Measurements from ENCODE around the gene RBM12. TPM values are rescaled to one million over a fixed set of nuclear protein-coding genes. Genes with fewer than 3 reads are reported as not detected.
A peak's percentile ranks its signal among the peaks of the same experiment; 100 is the strongest.

The RBM12 gene
- total RNA-seq, 2 experiments from 2014 or later = 91.7 to 95.2 TPM

DNA sequence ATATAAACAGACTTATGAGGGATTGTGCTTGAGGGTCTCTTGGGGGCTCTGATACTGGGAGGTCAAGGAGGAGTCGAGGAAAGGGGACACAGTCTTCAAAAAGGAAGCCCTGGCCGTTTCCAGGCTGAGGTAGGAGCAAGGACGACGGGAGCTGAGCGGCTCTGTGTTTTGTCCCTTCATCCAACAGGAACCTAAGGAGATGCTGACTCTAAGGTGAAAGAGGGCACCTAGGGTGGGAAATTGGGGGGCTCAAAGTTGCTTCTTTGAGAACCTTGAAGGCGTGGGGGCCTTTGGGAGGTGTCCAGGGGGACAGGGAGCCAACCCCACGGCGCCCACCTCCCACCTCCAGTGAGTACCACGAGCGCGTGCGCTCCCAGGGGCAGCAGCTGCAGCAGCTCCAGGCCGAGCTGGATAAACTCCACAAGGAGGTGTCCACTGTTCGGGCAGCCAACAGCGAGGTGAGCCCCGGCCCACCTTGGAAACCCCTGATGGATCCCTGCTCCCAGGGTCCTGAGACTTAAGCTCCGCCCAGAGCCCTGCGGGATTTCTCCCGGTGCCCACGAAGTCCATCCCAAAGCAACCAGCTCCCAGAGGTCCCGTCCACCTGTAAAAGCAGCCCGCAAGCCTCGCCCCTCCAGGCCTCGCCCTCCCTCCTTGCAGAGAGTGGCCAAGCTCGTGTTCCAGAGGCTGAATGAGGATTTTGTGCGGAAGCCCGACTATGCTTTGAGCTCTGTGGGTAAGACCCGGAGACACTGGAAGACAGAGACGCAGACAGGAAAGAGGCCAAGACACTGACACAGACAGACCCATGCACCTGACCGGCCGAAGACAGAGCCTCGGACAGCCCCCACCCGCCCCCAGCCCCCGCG lies 46.2 kb downstream of the RBM12 start:
- POLR2A ChIA-PET = interaction anchor here (0.7 to 6.8 kb wide), 13 partner anchors 9 to 336 kb away, joined by 3 to 147 read pairs (median 8); partner anchors contain the start of genes CEP250, CPNE1, NFS1 and PHF20
- Histone ChIP-seq H3K36me3 (ENCODE audit: insufficient read depth, low read length) (no peaks in the 10 kb centered on the region), H3K9me3 (ENCODE audit: control insufficient read depth in 1 of 2, insufficient read depth in 1 of 2, low read length in 2 of 2) (no peaks in the 10 kb centered on the region), H3K27me3 (ENCODE audit: control insufficient read depth in 1 of 2, insufficient read depth in 2 of 2, low read length in 2 of 2) (no peaks in the 10 kb centered on the region), H3K27ac (ENCODE audit: low read depth in 1 of 2, low read length in 2 of 2) (no peak overlapping the region), H3K4me3 (ENCODE audit: low read length) (peak overlapping the region; percentile 66), H3K4me1 (ENCODE audit: insufficient read depth, low read length) (peaks cover 45% of the 10 kb centered on the region)
- no peaks in the 10 kb centered on the region for H3K27me3 Mint-ChIP-seq
- H3K9me3 Mint-ChIP-seq = no peaks in the 10 kb centered on the region
- peaks cover 39% of the 10 kb centered on the region for H3K4me1 Mint-ChIP-seq (ENCODE audit: low read depth)
- intact Hi-C loops (cut with DNase I, micrococcal nuclease) = loop anchor here (1.0 to 10.0 kb wide), 8 partner anchors 46 to 1626 kb away; partner anchors contain the start of genes ACSS2 (in 1 of the 2), CPNE1 (in 1 of the 2), ERGIC3 (in 1 of the 2) and GGT7 (in 1 of the 2)
- CTCF ChIA-PET = interaction anchor here (0.7 to 4.4 kb wide), 16 partner anchors 12 to 171 kb away, joined by 3 to 57 read pairs (median 5); partner anchors contain the start of genes CPNE1, NFS1, RBM12 and RBM39
- H3K4me3 Mint-ChIP-seq = peak overlapping the region; percentile 91
- H3K36me3 Mint-ChIP-seq (ENCODE audit: low read depth) = peaks cover 7% of the 10 kb centered on the region
- ATAC-seq (ENCODE audit: poor library complexity) = no peak
- TF ChIP-seq, protein P1, sequence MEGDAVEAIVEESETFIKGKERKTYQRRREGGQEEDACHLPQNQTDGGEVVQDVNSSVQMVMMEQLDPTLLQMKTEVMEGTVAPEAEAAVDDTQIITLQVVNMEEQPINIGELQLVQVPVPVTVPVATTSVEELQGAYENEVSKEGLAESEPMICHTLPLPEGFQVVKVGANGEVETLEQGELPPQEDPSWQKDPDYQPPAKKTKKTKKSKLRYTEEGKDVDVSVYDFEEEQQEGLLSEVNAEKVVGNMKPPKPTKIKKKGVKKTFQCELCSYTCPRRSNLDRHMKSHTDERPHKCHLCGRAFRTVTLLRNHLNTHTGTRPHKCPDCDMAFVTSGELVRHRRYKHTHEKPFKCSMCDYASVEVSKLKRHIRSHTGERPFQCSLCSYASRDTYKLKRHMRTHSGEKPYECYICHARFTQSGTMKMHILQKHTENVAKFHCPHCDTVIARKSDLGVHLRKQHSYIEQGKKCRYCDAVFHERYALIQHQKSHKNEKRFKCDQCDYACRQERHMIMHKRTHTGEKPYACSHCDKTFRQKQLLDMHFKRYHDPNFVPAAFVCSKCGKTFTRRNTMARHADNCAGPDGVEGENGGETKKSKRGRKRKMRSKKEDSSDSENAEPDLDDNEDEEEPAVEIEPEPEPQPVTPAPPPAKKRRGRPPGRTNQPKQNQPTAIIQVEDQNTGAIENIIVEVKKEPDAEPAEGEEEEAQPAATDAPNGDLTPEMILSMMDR (IDR thresholded peaks at IDR 0.05) = no peak
- DNase-seq = peak in 4 of 14 experiments; percentile 21 to 58 (median 42)
- peak overlapping the region; percentile 94 for H3K27ac Mint-ChIP-seq

DNA sequence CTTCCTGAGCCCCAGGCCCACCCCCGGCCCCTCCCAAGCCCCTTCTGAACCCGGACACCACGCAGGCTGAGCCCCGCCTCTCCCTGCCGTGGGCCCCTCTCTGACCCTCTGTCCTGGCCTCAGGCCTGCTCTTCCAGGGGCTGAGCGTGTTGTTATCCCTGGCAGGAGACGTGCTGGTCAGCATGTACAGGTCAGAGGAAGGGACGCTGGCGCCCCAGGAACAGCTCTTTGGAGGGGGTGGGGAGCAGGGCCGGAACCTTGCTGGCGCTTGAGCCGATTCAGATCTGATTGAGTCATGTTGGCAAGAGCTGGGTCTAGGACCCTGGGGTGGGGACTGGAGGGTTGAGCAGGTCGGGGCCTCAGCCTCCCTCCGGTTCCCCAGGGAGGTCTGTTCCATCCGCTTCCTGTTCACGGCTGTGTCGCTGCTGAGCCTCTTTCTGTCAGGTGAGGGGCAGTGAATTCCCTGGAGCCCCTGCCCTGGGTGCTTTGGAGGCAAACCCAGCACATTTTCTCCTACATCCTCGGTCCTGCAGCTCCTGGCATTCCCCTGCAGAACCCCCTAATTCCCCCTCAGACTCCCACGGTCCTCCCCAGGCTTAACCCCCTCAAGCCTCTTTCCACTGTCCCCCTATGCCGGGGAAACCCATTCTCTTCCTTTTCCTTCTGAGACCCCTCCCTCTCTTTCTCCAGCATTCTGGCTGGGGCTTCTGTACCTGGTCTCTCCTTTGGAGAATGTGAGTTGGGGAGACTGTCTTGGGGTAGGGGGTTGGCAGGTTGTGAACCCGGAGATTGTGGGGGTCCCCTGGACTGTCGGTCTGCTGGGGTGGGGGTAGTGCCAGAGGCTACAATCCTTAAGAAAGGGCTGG lies 47.1 kb downstream of the RBM12 start:
- Histone ChIP-seq H3K9me3 (ENCODE audit: control insufficient read depth in 1 of 2, insufficient read depth in 1 of 2, low read length in 2 of 2) (no peaks in the 10 kb centered on the region), H3K36me3 (ENCODE audit: insufficient read depth, low read length) (no peaks in the 10 kb centered on the region), H3K4me1 (ENCODE audit: insufficient read depth, low read length) (peaks cover 45% of the 10 kb centered on the region), H3K27ac (ENCODE audit: low read depth in 1 of 2, low read length in 2 of 2) (no peak overlapping the region), H3K4me3 (ENCODE audit: low read length) (peak overlapping the region; percentile 57), H3K27me3 (ENCODE audit: control insufficient read depth in 1 of 2, insufficient read depth in 2 of 2, low read length in 2 of 2) (no peaks in the 10 kb centered on the region)
- POLR2A ChIA-PET = interaction anchor here (0.7 to 6.8 kb wide), 10 partner anchors 17 to 337 kb away, joined by 3 to 147 read pairs (median 20); partner anchors contain the start of genes CPNE1, ERGIC3, NFS1 and RBM12
- peaks cover 7% of the 10 kb centered on the region for H3K36me3 Mint-ChIP-seq (ENCODE audit: low read depth)
- H3K9me3 Mint-ChIP-seq = no peaks in the 10 kb centered on the region
- DNase-seq = peak in 10 of 14 experiments; percentile 20 to 69 (median 38)
- no peak for ATAC-seq (ENCODE audit: poor library complexity)
- H3K4me3 Mint-ChIP-seq = peak overlapping the region; percentile 91
- peak overlapping the region; percentile 94 for H3K27ac Mint-ChIP-seq
- TF ChIP-seq, protein P1 (IDR thresholded peaks at IDR 0.05) = no peak
- CTCF ChIA-PET = interaction anchor here (0.5 to 4.4 kb wide), 4 partner anchors 16 to 1462 kb away, joined by 3 to 57 read pairs (median 6); partner anchors contain the start of genes CPNE1, RBM12 and RBM39
- no peaks in the 10 kb centered on the region for H3K27me3 Mint-ChIP-seq
- intact Hi-C loops (cut with DNase I, micrococcal nuclease) = loop anchor here (2.0 to 10.0 kb wide), 10 partner anchors 13 to 1625 kb away; partner anchors contain the start of genes ACSS2 (in 1 of the 2), CEP250 (in 1 of the 2), ERGIC3 (in 1 of the 2) and GGT7 (in 1 of the 2)
- peaks cover 39% of the 10 kb centered on the region for H3K4me1 Mint-ChIP-seq (ENCODE audit: low read depth)
